Right cardiac atrium (tissue), 5 donors: ENCODE measurements around the gene PRKCA. TPM values are rescaled to one million over a fixed set of nuclear protein-coding genes. Genes with fewer than 3 reads are reported as not detected.

Experiments used
- ATAC-seq, 2 donors: fragments of 200-7000 bp; cut with Tn5 transposase; one replicate each; pipeline versions ENCODE4 v1.8.0 to v1.9.1; 2020; ENCODE audit warnings: moderate library complexity in 2 of 2, mild to moderate bottlenecking in 1 of 2
- DNase-seq, 3 donors: peaks; one replicate each; pipeline ENCODE4 v3.0.0-alpha.2; 2020
- H3K27ac ChIP-seq: one replicate; pipeline ENCODE4 v1.5.1; 2013; ENCODE audit warnings: mild to moderate bottlenecking, low read length, control low read depth, moderate library complexity
- H3K27me3 ChIP-seq: one replicate; pipeline ENCODE4 v1.6.1; 2013; ENCODE audit not compliant: control insufficient read depth, insufficient read depth
- H3K4me1 ChIP-seq: one replicate; pipeline ENCODE4 v1.6.1; 2013; ENCODE audit warnings: low read length; ENCODE audit not compliant: control insufficient read depth, insufficient read depth
- H3K4me3 ChIP-seq: one replicate; pipeline ENCODE4 v1.5.1; 2013; ENCODE audit warnings: low read length, control low read depth
- H3K9me3 ChIP-seq: one replicate; pipeline ENCODE4 v1.6.1; 2013; ENCODE audit warnings: low read length; ENCODE audit not compliant: control insufficient read depth
- WGBS: extraction: QIAGEN DNeasy Blood & Tissue Kit; methylation state at CpG from one replicate; pipeline ENCODE4 v1.1.7; 2013; 5-methylcytosine and 5-hydroxymethylcytosine counted together
- intact Hi-C, 4 donors: fragments of 100-400 bp; cut with DNase I; formaldehyde crosslinking; loops; one replicate each; pipeline versions ENCODE4 v1.11.0 to v1.14.0; 2022 to 2023
- polyA plus RNA-seq: library from polyadenylated mRNA; stranded (reverse); fragments of 200-250 nt; gene quantifications from one replicate; pipeline ENCODE4 v1.2.3, GENCODE V29; 2013
- total RNA-seq, 4 donors: library from RNA; stranded (reverse); fragmentation: NEBNext Ultra II Directional; extraction: Animal tissue kit (Norgen Biotek cat#: 25700); gene quantifications; one replicate each; pipeline ENCODE4 v1.2.1, GENCODE V29; 2021
- donor health status: healthy with polysubstance abuse.
- donor health status: DM: no; HTN: yes; CAD: no.
- donor health status: DM: no; HTN: no; CAD: no.
- donor health status: DM: no; HTN: yes; CAD: no; lungs with severe emphysema.
- donor health status: DM: yes; HTN: yes; CAD: no.

PRKCA gene
- total and polyA plus RNA-seq, 5 donors, result 2.2 to 8.0 (median 6.8) TPM

DNA sequence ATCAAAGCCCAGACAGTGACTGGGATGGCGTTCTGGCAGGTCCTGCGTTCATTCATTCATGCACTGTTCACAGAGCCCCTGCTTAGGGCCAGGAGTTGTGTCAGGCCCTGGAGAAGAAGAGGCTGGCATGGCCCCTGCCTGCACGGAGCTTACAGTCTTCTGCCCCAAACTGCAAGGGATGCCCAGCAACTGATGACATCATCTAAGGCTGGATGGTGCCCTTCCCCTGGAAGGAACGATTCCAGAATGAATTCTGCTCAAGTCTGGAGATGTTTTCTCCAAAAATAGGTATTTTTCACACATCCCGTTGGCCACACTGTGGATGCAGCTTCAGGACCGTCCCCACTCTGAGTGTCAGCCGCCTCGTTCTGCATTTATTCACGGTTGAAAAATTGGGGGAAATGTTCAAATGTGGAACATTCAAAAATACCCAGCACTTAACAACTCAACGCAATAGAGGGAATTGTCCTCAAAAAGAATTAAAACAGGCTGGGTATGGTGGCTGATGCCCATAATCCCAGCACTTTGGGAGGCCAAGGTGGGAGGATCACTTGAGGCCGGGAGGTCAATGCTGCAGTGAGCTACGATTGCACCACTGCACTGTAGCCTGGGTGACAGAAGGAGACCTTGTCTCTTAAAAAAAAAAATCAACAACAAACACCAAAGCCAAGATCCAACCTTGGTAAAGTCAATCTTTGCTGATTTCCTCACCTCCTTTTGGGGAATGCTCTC is 508.7 kb downstream of the PRKCA start:
- H3K27me3 ChIP-seq, result no peaks in the 10 kb centered on the region
- H3K4me3 ChIP-seq, result no peak overlapping the region
- H3K4me1 ChIP-seq, result no peaks in the 10 kb centered on the region
- 91% methylated on average over 12 of the region's 12 CpGs for WGBS
- no peaks in the 10 kb centered on the region for H3K9me3 ChIP-seq
- DNase-seq, result no peak
- no peak overlapping the region for H3K27ac ChIP-seq
- ATAC-seq, result no peak
- intact Hi-C loops, result no loop called here

DNA sequence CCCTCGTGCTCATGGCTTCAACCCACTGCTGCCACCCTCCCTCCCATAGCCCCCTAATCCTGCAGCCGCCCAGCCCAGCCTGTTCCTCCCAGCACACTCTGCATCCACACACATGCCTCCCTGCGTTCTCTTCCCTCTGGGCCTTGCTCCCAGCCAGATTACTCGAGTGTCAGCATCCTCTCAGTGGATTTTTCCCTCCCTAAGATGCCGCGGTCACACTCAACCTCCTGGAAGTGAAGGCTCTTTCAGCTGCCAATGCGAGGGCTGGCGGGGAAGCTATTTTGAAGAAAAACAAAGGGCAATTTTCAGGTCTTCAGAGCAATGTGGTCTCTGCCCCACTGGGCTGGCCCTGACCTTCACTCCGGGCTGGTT is 509.3 kb downstream of the PRKCA start:
- Histone ChIP-seq H3K4me1 (no peaks in the 10 kb centered on the region), H3K27ac (no peak overlapping the region), H3K27me3 (no peaks in the 10 kb centered on the region), H3K9me3 (no peaks in the 10 kb centered on the region), H3K4me3 (no peak overlapping the region)
- ATAC-seq (no peak), DNase-seq (no peak)
- intact Hi-C loops, result no loop called here
- WGBS, result 74% methylated on average over 9 of the region's 9 CpGs

DNA sequence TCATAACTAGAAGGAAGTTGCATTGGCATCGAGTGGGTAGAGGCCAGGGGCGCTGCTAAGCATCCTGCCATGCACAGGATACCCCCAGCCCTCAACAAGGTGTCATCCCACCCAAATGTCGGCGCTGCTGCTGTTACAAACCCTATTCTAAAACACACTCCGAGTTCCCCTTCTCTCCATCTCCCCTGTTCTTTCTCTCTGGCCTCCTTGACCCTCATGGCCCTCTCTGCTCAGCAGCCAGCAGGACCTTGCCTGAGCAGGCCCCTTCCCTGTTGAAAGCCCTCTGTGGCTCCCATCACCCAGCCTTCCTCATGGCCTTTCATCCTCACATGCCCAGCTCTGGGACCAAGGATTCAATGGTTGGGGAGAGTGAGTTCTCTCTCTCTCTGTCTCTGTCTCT is 510.2 kb downstream of the PRKCA start:
- ATAC-seq (no peak), DNase-seq (no peak)
- intact Hi-C loops, result no loop called here
- no peaks in the 10 kb centered on the region for H3K9me3 ChIP-seq
- WGBS, result 87% methylated on average over 5 of the region's 5 CpGs
- H3K27me3 ChIP-seq, result no peaks in the 10 kb centered on the region
- no peaks in the 10 kb centered on the region for H3K4me1 ChIP-seq
- H3K27ac ChIP-seq, result no peak overlapping the region
- no peak overlapping the region for H3K4me3 ChIP-seq

DNA sequence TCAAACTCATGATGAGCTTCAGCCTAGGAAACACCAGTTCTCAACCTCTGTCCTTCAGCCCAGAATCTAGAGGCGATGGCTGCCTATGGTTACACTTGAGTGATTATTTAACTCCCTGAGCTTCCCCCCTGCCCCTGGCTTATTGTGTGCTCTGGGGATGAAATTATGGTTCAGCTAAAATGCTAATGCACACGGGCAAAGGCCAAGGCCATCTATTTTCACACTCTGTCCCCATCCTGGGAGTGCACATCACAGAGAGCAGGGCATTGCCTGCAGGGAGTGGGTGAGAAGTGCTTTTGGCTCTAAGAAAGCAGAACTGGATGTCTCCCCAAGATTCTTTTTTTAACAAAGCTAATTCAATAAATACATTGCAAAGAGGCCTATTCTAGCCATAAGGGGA is 510.9 kb downstream of the PRKCA start:
- no peak for DNase-seq
- intact Hi-C loops, result no loop called here
- ATAC-seq, result no peak
- no peaks in the 10 kb centered on the region for H3K4me1 ChIP-seq
- no peak overlapping the region for H3K27ac ChIP-seq
- WGBS, result 39% methylated on average over 2 of the region's 2 CpGs
- no peaks in the 10 kb centered on the region for H3K27me3 ChIP-seq
- no peak overlapping the region for H3K4me3 ChIP-seq
- H3K9me3 ChIP-seq, result peaks cover 2% of the 10 kb centered on the region

DNA sequence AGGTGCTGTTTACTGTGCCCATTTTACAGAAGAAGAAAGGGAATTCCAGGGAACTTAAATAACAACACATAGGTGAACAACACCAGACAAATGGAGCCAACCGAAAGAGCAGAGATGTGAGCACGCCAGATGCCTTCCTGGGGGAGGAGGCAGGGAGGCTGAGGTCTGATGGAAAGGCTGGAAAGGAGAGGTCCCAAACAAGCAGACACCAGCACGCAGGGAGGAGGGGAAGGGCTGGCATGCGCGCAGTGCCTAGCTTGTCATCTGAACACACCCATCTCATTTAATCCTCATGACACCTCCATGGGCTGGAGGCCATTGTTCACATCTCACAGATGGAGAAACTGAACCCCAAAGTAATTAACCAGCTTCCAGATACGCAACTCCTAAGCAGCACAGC is 511.6 kb downstream of the PRKCA start:
- Histone ChIP-seq H3K4me3 (no peak overlapping the region), H3K27ac (no peak overlapping the region), H3K4me1 (no peaks in the 10 kb centered on the region), H3K27me3 (no peaks in the 10 kb centered on the region), H3K9me3 (peaks cover 2% of the 10 kb centered on the region)
- no peak for ATAC-seq
- WGBS, result 88% methylated on average over 6 of the region's 6 CpGs
- no peak for DNase-seq
- intact Hi-C loops, result no loop called here

DNA sequence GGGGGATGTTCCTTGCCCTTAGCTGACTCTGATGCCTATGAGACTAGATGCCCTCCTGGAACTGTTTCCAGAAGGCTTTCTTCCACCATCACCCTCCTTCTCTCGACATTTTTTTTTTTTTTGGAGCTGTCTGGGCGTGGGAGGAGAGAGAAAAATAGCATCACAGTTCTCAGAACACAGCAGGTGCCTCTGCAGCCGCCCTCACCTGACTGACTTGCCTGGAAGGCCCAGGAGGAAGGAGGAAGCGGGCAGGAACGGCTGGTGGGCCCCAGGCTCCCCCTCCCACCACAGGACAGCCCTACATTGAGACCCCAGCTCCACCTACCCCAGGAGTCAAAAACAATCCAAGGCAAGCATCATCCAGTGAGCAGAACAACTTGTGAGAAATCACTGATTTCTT is 512.2 kb downstream of the PRKCA start:
- ATAC-seq (no peak), DNase-seq (no peak)
- H3K4me3 ChIP-seq, result no peak overlapping the region
- no peaks in the 10 kb centered on the region for H3K27me3 ChIP-seq
- WGBS, result 50% methylated on average over 5 of the region's 5 CpGs
- H3K4me1 ChIP-seq, result no peaks in the 10 kb centered on the region
- no peak overlapping the region for H3K27ac ChIP-seq
- peaks cover 2% of the 10 kb centered on the region for H3K9me3 ChIP-seq
- intact Hi-C loops, result no loop called here

DNA sequence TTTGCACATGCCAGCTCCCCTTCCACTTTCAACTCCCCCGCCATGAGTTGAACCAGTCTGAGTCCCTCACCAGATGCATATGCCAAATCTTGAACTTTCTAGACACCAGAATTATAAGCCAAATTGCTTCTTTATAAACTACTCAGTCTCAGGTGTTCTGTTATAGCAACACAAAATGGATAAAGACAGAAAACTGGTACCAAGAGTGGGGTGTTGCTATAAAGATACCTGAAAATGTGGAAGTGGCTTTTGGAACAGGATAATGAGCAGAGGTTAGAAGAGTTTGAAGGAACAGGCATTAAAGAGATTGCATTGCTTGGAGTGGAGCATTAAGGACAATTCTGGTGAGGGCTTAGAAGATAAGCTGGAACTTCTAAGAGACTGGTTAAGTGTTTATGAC is 515.3 kb downstream of the PRKCA start:
- intact Hi-C loops, result no loop called here
- ATAC-seq (no peak), DNase-seq (no peak)
- H3K27ac ChIP-seq, result no peak overlapping the region
- no peak overlapping the region for H3K4me3 ChIP-seq
- no peaks in the 10 kb centered on the region for H3K4me1 ChIP-seq
- no peaks in the 10 kb centered on the region for H3K27me3 ChIP-seq
- 90% methylated on average over 1 of the region's 1 CpG for WGBS
- peaks cover 2% of the 10 kb centered on the region for H3K9me3 ChIP-seq

DNA sequence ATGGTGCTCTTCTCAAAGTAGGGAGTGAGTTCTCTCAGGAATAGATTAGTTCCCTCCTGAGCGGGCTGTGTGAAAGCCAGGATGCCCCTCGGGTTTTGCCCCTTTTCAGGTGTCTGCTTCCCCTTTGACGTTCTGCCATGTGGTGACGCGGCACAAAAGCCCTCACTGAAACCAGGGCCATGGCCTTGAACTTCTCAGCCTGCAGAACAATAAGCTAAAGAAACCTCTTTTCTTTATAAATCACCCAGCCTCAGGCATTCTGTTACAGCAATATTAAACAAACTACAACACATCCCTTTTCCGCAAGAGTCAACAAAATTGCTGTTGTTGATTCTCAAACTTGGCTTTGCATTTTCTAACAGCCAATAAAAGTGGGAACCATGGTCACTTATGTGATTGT is 517.1 kb downstream of the PRKCA start:
- WGBS, result 80% methylated on average over 6 of the region's 6 CpGs
- Histone ChIP-seq H3K4me3 (no peak overlapping the region), H3K4me1 (no peaks in the 10 kb centered on the region), H3K27me3 (no peaks in the 10 kb centered on the region), H3K9me3 (peaks cover 2% of the 10 kb centered on the region), H3K27ac (no peak overlapping the region)
- ATAC-seq, result no peak
- DNase-seq, result no peak
- intact Hi-C loops, result no loop called here

DNA sequence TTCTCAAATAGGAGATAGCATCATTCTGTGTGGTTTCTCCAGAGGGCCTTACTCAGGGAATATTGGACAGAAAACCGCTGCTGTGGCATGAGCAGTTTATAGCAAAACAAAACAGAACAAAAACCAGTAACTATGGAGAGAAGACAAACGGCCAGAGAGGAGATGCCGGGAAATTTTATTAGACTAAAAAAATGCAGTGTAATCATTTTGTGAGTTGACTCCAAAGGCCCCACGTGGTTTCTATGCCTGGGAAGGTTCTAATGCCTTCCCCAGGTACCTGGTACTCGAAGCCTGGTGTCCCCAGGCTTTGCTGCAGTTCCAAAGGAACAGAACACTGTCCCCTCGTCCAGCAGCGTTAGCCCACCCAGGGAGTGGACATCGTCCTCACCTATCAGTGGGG is 519.6 kb downstream of the PRKCA start:
- no peaks in the 10 kb centered on the region for H3K4me1 ChIP-seq
- WGBS, result 70% methylated on average over 8 of the region's 8 CpGs
- DNase-seq (no peak), ATAC-seq (no peak)
- peaks cover 2% of the 10 kb centered on the region for H3K9me3 ChIP-seq
- no peak overlapping the region for H3K4me3 ChIP-seq
- H3K27me3 ChIP-seq, result no peaks in the 10 kb centered on the region
- no peak overlapping the region for H3K27ac ChIP-seq
- intact Hi-C loops, result no loop called here

DNA sequence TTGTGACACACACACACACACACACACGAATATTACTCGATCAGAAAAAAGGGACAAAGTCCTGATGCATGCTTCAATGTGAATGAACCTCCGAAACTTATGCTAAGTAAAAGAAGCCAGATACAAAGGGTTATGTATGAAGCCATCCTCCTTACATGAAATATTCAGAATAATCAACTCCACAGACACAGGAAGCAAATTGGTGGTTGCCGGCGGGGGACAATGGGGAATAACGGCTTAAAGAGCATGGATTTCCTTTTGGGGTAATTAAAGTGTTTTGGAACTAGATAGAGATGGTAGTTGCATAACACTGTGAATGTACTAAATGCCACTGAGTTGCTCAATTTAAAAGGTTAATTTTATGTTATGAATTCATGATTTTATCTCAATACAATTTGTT is 524.4 kb downstream of the PRKCA start:
- Histone ChIP-seq H3K4me3 (no peak overlapping the region), H3K9me3 (no peaks in the 10 kb centered on the region), H3K27me3 (no peaks in the 10 kb centered on the region), H3K4me1 (no peaks in the 10 kb centered on the region), H3K27ac (no peak overlapping the region)
- DNase-seq, result no peak
- intact Hi-C loops, result no loop called here
- 81% methylated on average over 6 of the region's 6 CpGs for WGBS
- no peak for ATAC-seq

DNA sequence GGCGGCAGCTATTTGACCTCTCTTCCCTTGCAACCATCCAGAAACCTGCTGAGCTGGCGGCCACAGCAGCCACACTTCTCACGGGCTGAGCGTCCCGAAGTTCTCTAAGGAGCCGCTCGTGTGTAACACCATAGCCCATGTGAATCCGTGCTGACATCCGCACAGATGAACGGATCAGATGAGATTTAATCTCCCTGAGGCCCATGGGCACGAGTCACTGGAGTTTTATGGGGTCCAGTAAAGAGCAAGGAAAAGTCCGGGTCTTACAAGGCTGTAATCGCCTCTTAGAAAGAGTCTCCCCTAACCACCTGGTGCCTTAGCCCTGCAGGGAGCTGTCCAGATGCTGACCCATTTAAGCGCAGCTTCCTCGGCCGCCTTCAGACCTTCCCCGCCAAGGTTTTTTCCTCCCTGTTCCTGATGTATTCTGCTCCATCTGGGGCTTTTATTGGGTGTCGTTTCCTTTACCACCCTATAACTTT is 527.0 kb downstream of the PRKCA start:
- intact Hi-C loops, result no loop called here
- WGBS, result 5% methylated on average over 18 of the region's 18 CpGs
- DNase-seq (peak; percentile 39 to 75 (median 64)), ATAC-seq (peak; percentile 62 to 65)
- H3K27ac ChIP-seq, result no peak overlapping the region
- no peaks in the 10 kb centered on the region for H3K9me3 ChIP-seq
- no peak overlapping the region for H3K4me3 ChIP-seq
- no peaks in the 10 kb centered on the region for H3K4me1 ChIP-seq
- no peaks in the 10 kb centered on the region for H3K27me3 ChIP-seq

DNA sequence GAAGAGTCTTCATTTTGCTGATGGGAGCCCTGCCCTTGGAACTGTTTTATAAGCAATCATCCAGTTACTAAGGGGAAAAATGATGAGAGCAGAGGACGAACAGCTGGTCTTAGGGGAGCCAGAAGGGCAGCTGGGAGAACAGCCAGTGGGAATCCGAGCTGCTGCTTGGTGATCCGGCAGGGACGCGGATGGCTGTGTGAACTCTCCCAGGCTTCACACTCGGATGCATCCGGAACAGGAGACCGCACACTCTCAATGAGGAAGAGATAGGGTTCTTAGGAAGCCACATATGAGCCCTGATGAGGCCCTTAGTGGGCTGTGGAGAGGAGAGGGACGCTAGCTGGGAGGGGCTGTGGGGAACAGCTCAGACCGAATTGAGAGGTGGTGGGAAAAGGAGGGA is 527.5 kb downstream of the PRKCA start:
- intact Hi-C loops, result no loop called here

More for the DNA sequence above, 527.5 kb downstream of the PRKCA start:
- H3K27ac ChIP-seq, result no peak overlapping the region
- no peaks in the 10 kb centered on the region for H3K9me3 ChIP-seq
- ATAC-seq (no peak), DNase-seq (no peak)
- no peaks in the 10 kb centered on the region for H3K4me1 ChIP-seq
- no peaks in the 10 kb centered on the region for H3K27me3 ChIP-seq
- WGBS, result 6% methylated on average over 10 of the region's 10 CpGs
- H3K4me3 ChIP-seq, result no peak overlapping the region
